Left ventricle myocardium inferior (tissue), 1 donor: ENCODE data around the gene ANKRD13D. TPM values are rescaled to one million over a fixed set of nuclear protein-coding genes. Genes with fewer than 3 reads are reported as not detected.
A peak's percentile ranks its signal among the peaks of the same experiment; 100 is the strongest.

Experiments
- DNase-seq: peaks from one replicate; pipeline ENCODE4 v3.0.0-alpha.2; 2020
- H3K27ac ChIP-seq: fragments of 200-600 bp; replicated peaks from 2 replicates; pipeline ENCODE4 v1.8.0; 2021
- H3K27me3 ChIP-seq: fragments of 200-600 bp; 2 replicates; pipeline ENCODE4 v1.8.0; 2021; ENCODE audit warnings: low read depth
- H3K36me3 ChIP-seq: fragments of 200-600 bp; 2 replicates; pipeline ENCODE4 v1.8.0; 2021
- H3K4me1 ChIP-seq: fragments of 200-600 bp; 2 replicates; pipeline ENCODE4 v1.8.0; 2021
- H3K4me3 ChIP-seq: fragments of 200-600 bp; 2 replicates; pipeline ENCODE4 v1.8.0; 2021; ENCODE audit warnings: mild to moderate bottlenecking, moderate library complexity
- H3K9me3 ChIP-seq: fragments of 200-600 bp; replicated peaks from 2 replicates; pipeline ENCODE4 v1.8.0; 2021
- intact Hi-C: fragments of 100-400 bp; cut with micrococcal nuclease; formaldehyde crosslinking; loops from one replicate; pipeline ENCODE4 v1.11.0; 2022
- total RNA-seq: library from RNA; stranded (reverse); fragmentation: NEBNext Ultra II Directional; extraction: Animal tissue kit (Norgen Biotek cat#: 25700); gene quantifications from one replicate; pipeline ENCODE4 v1.2.1, GENCODE V29; 2021
- TF ChIP-seq, protein P1 (sequence below): fragments of 200-600 bp; IDR thresholded peaks from 2 replicates; pipeline ENCODE4 v1.8.0; 2021; ENCODE audit warnings: antibody characterized with exemption, mild to moderate bottlenecking, borderline replicate concordance
- donor health status: DM: no; HTN: yes; CAD: no; lungs with severe emphysema.

The ANKRD13D gene
- total RNA-seq, 1 donor from 2014 or later: 11.8 TPM

DNA sequence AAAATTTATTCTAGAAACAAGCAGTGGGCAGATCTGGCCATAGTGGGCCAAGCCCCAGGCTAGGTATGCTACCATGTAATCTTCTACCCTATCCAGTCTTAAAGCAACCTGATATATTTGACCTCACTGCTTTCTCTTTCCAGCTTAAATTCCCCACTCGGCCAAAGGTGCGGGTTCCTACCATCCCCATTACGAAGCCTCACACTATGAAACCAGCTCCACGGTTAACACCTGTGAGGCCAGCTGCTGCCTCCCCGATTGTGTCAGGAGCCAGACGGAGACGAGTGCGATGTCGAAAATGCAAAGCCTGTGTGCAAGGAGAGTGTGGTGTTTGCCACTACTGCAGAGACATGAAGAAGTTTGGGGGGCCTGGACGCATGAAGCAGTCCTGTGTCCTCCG is 44.1 kb upstream of the ANKRD13D start:
- Histone ChIP-seq H3K27me3 (no peaks in the 10 kb centered on the region), H3K9me3 (no peaks in the 10 kb centered on the region), H3K4me1 (peaks cover 69% of the 10 kb centered on the region), H3K4me3 (no peak overlapping the region), H3K36me3 (peaks cover 73% of the 10 kb centered on the region), H3K27ac (no peak overlapping the region)
- intact Hi-C loops: no loop called here
- TF ChIP-seq, protein P1, sequence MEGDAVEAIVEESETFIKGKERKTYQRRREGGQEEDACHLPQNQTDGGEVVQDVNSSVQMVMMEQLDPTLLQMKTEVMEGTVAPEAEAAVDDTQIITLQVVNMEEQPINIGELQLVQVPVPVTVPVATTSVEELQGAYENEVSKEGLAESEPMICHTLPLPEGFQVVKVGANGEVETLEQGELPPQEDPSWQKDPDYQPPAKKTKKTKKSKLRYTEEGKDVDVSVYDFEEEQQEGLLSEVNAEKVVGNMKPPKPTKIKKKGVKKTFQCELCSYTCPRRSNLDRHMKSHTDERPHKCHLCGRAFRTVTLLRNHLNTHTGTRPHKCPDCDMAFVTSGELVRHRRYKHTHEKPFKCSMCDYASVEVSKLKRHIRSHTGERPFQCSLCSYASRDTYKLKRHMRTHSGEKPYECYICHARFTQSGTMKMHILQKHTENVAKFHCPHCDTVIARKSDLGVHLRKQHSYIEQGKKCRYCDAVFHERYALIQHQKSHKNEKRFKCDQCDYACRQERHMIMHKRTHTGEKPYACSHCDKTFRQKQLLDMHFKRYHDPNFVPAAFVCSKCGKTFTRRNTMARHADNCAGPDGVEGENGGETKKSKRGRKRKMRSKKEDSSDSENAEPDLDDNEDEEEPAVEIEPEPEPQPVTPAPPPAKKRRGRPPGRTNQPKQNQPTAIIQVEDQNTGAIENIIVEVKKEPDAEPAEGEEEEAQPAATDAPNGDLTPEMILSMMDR: no peak
- no peak for DNase-seq

DNA sequence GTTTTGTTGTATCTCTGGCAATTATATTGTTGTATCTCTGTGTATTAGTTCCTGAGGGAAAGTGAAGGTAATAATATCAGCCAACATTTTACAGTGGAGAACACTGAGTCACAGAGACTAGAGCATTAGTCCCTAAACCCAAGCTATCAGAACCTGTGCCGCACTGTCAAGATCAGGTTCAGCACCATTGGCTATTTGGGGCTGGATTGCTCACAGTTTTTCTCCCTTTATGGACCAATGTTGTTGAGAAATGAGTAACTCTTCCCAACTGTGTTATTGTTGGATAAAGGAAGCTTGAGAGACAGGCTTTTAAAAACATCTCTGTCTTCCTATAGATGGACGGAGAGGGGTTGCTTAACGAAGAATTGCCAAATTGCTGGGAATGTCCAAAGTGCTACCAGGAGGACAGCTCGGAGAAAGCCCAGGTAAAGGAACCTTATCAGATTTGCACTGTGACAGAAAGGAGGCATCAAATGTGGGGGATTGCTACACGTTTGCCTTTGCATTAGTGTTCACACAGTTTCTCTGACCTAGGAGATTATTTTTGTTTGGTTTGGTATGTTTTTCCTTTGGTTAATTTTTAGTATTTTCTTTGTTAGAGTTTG is 41.1 kb upstream of the ANKRD13D start:
- H3K27me3 ChIP-seq: no peaks in the 10 kb centered on the region
- no peaks in the 10 kb centered on the region for H3K9me3 ChIP-seq
- H3K4me3 ChIP-seq: no peak overlapping the region
- DNase-seq: no peak
- TF ChIP-seq, protein P1: no peak
- intact Hi-C loops: no loop called here
- peak overlapping the region; percentile 58 for H3K27ac ChIP-seq
- peaks cover 39% of the 10 kb centered on the region for H3K4me1 ChIP-seq
- peaks cover 100% of the 10 kb centered on the region for H3K36me3 ChIP-seq

DNA sequence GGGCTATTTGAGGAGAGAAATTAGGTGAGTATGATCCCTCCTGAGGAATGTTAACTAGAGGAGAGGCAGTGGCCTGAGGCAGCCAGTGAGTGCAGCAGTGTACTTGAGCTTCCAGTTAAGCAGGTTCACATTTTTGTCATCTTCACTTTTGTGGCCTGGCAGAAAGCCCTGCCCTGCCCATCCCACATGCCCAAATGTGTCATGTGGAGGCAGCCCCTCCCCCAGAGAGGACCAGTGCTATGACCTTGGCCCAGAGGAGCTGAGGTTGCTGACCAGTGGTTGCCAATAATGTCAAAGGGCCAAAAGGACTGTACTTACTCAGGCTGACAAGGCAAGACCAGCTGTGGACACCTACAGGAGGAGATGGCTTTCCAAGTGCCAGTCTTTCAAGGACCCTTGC is 40.5 kb upstream of the ANKRD13D start:
- peak overlapping the region; percentile 58 for H3K27ac ChIP-seq
- peaks cover 100% of the 10 kb centered on the region for H3K36me3 ChIP-seq
- DNase-seq: no peak

DNA sequence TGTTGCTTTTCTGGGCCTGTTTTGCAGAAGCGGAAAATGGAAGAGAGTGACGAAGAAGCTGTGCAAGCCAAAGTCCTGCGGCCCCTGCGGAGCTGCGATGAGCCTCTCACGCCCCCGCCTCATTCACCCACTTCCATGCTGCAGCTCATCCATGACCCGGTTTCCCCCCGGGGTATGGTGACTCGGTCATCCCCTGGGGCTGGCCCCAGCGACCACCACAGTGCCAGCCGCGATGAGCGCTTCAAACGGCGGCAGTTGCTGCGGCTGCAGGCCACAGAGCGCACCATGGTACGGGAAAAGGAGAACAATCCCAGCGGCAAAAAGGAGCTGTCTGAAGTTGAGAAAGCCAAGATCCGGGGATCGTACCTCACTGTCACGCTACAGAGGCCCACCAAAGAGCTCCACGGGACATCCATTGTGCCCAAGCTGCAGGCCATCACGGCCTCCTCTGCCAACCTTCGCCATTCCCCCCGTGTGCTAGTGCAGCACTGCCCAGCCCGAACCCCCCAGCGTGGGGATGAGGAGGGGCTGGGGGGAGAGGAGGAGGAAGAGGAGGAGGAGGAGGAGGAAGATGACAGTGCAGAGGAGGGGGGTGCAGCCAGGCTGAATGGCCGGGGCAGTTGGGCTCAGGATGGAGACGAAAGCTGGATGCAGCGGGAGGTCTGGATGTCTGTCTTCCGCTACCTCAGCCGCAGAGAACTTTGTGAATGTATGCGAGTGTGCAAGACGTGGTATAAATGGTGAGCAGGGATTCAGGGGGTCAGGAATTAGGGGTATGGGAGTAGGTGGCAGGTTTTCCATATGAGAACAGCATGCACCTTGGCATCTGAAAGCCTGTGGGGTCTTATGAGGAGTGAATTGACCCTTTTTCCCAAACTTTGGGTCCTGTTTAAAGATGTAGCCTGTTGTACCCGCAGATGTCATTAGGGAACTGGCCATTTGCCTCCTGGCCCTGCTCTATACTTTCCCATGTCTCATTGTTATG is 38.8 kb upstream of the ANKRD13D start:
- Histone ChIP-seq H3K9me3 (no peaks in the 10 kb centered on the region), H3K27me3 (no peaks in the 10 kb centered on the region), H3K27ac (peak overlapping the region; percentile 58), H3K4me3 (no peak overlapping the region), H3K36me3 (peaks cover 100% of the 10 kb centered on the region), H3K4me1 (peaks cover 21% of the 10 kb centered on the region)
- TF ChIP-seq, protein P1: no peak
- intact Hi-C loops: no loop called here
- no peak for DNase-seq

More for the DNA sequence above, 40.5 kb upstream of the ANKRD13D start:
- H3K27me3 ChIP-seq: no peaks in the 10 kb centered on the region
- H3K4me1 ChIP-seq: peaks cover 33% of the 10 kb centered on the region
- intact Hi-C loops: no loop called here
- H3K9me3 ChIP-seq: no peaks in the 10 kb centered on the region
- H3K4me3 ChIP-seq: no peak overlapping the region
- TF ChIP-seq, protein P1: no peak

- TF ChIP-seq, protein P1: no peak
- peak overlapping the region; percentile 9 for H3K27ac ChIP-seq
- no peak for DNase-seq
These were observed 37.3 kb upstream of the ANKRD13D start for GRCh38 chr11:67251841-67252240.

More at GRCh38 chr11:67251841-67252240, 37.3 kb upstream of the ANKRD13D start:
- H3K4me3 ChIP-seq: no peak overlapping the region
- H3K4me1 ChIP-seq: peaks cover 21% of the 10 kb centered on the region
- no peaks in the 10 kb centered on the region for H3K9me3 ChIP-seq
- H3K27me3 ChIP-seq: no peaks in the 10 kb centered on the region
- intact Hi-C loops: no loop called here
- peaks cover 100% of the 10 kb centered on the region for H3K36me3 ChIP-seq
